ENCODE data around the gene RAB44.
A peak's percentile ranks its signal among the peaks of the same experiment; 100 is the strongest.

Gene RAB44

GRCh38 chr6:36716476-36717093, 19.0 kb downstream of the RAB44 start:
- FAIRE-seq (no peak), DNase-seq (ENCODE audit: insufficient read length, low spot score) (no peak)
- no peak for TF ChIP-seq CTCF (IDR thresholded peaks at IDR 0.05; ENCODE audit: insufficient read depth, missing control alignments)

GRCh38 chr6:36717231-36717825, 19.7 kb downstream of the RAB44 start:
- FAIRE-seq (no peak), DNase-seq (ENCODE audit: insufficient read length, low spot score) (no peak)
- TF ChIP-seq CTCF (IDR thresholded peaks at IDR 0.05; ENCODE audit: insufficient read depth, missing control alignments): no peak

GRCh38 chr6:36717871-36718540, 20.4 kb downstream of the RAB44 start:
- TF ChIP-seq CTCF (IDR thresholded peaks at IDR 0.05; ENCODE audit: insufficient read depth, missing control alignments): no peak
- FAIRE-seq: no peak

GRCh38 chr6:36718560-36718959, 20.9 kb downstream of the RAB44 start:
- no peak for FAIRE-seq
- DNase-seq (ENCODE audit: insufficient read length, low spot score): no peak
- TF ChIP-seq CTCF (IDR thresholded peaks at IDR 0.05; ENCODE audit: insufficient read depth, missing control alignments): no peak

More at GRCh38 chr6:36717871-36718540, 20.4 kb downstream of the RAB44 start:
- DNase-seq (ENCODE audit: insufficient read length, low spot score): no peak

GRCh38 chr6:36719126-36719525, 21.5 kb downstream of the RAB44 start:
- no peak for FAIRE-seq
- no peak for TF ChIP-seq CTCF (IDR thresholded peaks at IDR 0.05; ENCODE audit: insufficient read depth, missing control alignments)
- DNase-seq (ENCODE audit: insufficient read length, low spot score): no peak

GRCh38 chr6:36720251-36721141, 22.9 kb downstream of the RAB44 start:
- TF ChIP-seq CTCF (IDR thresholded peaks at IDR 0.05; ENCODE audit: insufficient read depth, missing control alignments): no peak
- FAIRE-seq (no peak), DNase-seq (ENCODE audit: insufficient read length, low spot score) (peak; percentile 5)
